Sciatic nerve (tissue), 2 donors: ENCODE measurements around the gene CTNNA2. TPM values are rescaled to one million over a fixed set of nuclear protein-coding genes. Genes with fewer than 3 reads are reported as not detected.

Experiments used
- ATAC-seq: fragments of 200-7000 bp; cut with Tn5 transposase; one replicate; pipeline ENCODE4 v1.9.1; 2020; ENCODE audit warnings: mild to moderate bottlenecking, moderate library complexity
- DNase-seq: peaks from one replicate; pipeline ENCODE4 v3.0.0-alpha.2; 2020; ENCODE audit warnings: low spot score
- intact Hi-C: fragments of 100-400 bp; cut with DNase I; formaldehyde crosslinking; loops from one replicate; pipeline ENCODE4 v1.14.2; 2022
- total RNA-seq: library from RNA; stranded (reverse); fragmentation: NEBNext Ultra II Directional; extraction: Animal tissue kit (Norgen Biotek cat#: 25700); gene quantifications from one replicate; pipeline ENCODE4 v1.2.1, GENCODE V29; 2021
- donor health status: DM: no; HTN: no; CAD: no.
- donor health status: DM: no; HTN: no; CAD: no.

Gene CTNNA2
- total RNA-seq, 1 donor from 2014 or later: 5.4 TPM

DNA sequence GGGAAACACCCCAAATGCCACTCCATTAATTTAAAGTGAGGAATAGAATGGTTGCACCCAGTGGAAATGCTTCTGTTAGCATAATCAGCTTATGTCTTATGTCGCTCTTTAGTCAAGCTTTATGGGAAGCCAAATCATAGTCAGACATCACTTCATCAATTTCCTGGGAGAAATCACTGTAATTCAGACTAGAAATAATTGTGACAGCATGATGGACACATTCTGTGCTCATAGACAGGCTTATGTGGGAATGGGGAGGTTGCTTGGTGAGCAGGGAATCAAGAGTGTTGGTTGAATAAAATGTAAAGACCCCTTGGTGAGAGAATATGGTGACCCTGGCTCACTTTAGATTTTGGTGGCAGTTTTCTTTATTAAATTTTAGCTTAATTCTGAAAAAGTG, 174.0 kb downstream of the CTNNA2 start:
- intact Hi-C loops: no loop called here
- no peak for ATAC-seq

DNA sequence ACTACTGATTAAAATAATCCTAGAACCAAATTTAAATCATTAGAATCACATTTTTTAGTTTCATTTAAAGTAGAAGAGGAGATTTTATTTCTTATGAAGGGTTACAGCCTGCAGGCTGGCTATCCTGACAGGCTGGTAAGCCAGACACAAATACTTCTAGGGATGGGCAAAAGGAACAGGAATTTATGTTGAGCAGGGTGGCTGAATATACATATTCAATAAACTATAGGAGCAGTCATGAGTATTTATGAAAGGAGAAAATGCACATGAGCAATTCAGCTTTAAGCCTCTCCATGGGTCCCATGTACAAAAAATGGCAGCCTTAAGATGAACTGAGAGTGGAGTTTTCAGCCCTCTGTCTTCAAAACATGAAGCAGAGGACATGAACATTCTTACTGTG, 182.4 kb downstream of the CTNNA2 start:
- intact Hi-C loops: no loop called here
- no peak for DNase-seq
- no peak for ATAC-seq

More for the DNA sequence above, 174.0 kb downstream of the CTNNA2 start:
- no peak for DNase-seq

DNA sequence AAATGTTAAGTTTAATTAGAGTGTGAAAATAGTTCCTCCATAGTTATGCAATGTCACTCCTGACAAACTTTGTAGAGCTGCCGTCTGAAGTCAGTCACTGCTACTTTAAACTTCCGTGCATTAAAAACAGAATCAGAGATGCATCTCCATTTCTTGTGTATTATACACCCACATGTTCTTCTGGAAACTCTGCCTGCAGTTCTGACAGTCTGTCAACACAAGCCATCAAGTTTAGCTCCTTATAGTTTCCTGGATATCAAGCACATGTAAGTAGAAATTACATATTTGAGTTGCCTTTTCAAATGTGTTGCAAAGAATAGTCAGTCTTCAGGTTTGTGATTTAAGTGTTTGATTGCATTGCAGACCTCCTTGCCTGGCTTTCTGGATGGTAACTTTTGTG, 184.3 kb downstream of the CTNNA2 start:
- ATAC-seq (no peak), DNase-seq (no peak)
- intact Hi-C loops: no loop called here

DNA sequence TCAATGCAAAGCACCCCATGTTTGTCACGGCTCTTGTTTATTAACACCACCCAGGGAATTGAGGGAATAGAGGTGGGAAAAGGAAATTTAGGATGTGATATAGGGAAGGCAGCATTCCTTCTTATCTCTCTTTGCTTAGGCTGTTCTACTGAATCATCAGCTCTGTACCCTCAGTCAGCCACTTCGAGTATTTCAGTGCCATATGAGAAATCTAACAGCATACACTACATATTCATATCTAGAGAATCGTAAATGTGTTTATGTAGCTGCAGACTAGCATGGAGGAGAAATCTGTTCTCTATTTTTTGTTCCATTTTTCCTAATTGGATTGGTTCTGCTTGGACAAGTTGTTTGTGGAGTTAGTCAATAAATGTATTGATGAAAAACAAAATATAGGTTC, 187.8 kb downstream of the CTNNA2 start:
- no peak for DNase-seq
- intact Hi-C loops: no loop called here
- no peak for ATAC-seq

DNA sequence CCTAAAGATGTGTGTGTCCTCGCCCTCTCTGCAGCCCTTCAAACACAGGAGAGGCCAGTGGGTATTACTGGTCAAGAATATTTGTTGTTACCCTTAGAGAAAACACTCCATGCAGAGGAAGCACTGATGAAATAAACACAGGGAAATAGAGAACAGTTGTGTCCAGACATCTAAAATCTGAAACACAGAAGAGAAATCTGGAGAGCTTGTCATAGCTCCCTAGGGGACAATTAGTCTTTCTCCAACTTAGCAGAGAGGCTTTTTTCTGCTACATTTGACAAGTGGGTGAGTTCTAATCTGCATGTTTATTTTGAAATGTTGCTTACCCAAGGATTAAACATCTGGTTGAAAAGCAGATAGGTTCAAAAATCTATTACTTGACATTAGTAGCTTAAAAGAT, 190.1 kb downstream of the CTNNA2 start:
- ATAC-seq: no peak
- intact Hi-C loops: no loop called here
- no peak for DNase-seq

DNA sequence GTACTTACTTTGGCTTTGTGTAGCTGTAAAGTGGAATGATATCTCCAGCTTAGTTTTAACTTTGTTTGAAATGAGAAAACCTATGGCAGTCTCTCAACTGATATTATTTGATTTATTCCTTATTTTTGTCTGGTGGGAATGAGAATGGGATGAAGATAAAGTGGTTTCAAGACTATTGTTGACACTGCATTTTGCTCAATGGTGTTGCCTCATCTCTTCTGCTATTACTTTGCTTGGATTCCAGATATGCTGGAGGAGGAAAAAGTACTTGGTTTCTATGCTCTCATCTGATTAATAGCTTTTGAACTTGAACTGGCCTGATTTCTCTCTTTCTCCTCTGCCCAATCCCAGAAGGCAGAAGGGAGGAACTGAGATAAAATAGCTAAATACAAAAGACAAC, 198.2 kb downstream of the CTNNA2 start:
- DNase-seq (no peak), ATAC-seq (no peak)
- intact Hi-C loops: no loop called here

DNA sequence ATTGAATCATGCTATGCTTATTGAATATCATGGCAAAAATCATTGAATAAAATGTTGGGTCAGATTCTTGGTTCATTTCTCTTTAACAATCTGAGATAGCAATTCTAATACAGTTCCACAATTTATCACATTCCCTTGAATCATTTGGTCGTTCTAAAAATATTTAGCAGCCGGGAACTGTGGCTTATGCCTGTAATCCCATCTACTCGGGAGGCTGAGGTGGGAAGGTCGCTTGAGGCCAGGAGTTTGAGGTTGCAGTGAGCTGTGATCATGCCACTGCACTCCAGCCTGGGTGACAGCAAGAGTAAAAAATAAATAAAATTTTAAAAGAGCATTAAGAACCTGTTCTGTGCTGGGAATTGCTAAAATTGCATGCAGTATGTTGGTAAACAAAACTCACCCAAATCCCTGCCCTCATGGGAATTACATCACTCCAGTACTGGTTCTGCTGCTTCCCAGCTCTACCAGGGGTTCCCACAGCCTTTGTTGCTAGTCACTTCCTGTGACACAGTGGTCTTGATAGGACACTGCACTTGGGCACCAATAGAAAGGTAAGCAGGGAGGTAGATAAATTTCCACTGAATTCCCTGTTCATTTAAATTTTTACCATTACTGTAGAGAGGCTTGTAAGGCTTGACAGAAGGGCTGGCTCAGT, 200.4 kb downstream of the CTNNA2 start:
- ATAC-seq: no peak
- intact Hi-C loops: no loop called here
- no peak for DNase-seq

DNA sequence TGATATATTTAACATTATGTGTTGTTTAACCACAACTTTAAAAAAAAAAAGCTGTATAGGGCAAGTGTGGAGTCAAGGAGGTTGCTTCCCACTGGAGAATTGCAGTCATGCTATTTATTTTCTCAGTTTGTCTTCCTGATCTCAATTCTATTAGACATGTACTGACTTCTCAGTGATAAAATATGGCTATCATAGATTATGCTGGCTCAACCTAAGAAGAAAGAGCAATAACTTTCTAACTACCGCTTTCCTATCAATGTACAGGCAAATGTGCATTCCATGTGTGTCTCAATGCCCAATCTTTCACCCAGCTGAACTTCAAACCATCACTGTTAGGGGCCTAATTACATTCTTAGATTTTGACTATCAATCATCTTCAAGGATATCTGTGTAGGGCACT, 201.4 kb downstream of the CTNNA2 start:
- DNase-seq (no peak), ATAC-seq (no peak)
- intact Hi-C loops: no loop called here

DNA sequence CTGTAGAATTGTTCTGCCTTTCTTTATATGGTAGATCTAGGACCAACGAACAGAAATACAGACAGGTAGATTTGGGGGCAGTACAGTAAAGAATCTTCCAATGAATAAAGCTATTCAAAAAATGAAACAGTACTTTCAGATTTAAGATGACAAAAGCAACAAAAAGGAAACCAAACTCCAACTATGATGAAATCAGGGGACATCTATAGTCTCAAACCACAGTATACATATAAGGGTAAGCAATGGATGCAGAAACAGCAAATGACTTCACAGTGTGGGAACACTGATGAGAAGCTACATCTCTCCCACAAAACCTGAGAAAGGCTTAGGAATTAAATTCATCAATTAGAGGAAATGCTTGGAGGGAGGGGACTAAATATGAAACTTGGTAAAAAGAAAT, 202.5 kb downstream of the CTNNA2 start:
- DNase-seq (no peak), ATAC-seq (no peak)
- intact Hi-C loops: no loop called here

DNA sequence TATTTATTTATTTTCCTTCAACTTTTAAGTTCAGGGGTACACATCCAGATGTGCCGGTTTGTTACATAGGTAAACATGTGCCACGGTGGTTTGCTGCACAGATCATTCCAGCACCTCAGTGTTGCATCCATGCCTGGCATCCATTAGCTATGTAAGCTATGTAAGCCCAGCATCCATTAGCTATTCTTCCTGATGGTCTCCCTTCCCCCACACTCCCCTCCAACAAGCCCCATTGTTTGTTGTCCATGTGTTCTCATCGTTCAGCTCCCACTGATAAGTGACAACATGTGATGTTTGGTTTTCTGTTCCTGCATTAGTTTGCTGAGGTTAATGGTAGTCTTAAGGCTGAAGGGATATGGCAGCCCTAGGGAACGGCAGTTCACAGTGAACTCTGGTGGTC, 203.4 kb downstream of the CTNNA2 start:
- ATAC-seq (no peak), DNase-seq (no peak)
- intact Hi-C loops: no loop called here

DNA sequence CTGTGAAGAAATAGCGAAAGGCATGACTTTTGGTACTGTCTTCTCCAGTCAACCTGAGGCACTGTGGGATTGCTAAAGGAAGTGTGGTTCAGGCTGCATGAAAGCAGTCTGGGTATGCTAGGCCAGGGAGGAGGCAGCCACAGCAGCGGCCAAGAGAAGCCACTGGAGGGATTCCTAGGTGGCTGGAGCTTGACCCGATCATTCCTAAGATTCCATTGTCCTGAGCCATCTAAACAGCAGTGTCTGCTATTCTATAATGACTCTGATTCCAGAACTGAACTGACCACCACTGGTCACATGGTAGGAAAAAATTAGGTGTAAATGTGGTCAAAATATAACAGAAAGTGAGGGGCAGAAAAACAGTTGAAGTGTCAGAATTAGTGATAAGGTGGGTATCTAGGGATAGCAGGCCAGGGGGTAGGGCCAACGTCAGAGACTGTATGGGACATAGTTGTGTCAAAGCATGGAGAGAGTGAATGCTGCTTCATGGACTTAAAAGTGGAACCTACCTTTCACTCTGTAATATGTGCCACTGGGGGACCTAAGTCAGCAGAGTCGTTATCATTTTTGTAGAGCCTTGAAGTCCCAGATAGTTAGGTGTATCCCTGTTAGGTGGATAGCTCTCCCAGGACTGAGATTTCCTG, 204.6 kb downstream of the CTNNA2 start:
- ATAC-seq: no peak
- DNase-seq: no peak
- intact Hi-C loops: no loop called here

DNA sequence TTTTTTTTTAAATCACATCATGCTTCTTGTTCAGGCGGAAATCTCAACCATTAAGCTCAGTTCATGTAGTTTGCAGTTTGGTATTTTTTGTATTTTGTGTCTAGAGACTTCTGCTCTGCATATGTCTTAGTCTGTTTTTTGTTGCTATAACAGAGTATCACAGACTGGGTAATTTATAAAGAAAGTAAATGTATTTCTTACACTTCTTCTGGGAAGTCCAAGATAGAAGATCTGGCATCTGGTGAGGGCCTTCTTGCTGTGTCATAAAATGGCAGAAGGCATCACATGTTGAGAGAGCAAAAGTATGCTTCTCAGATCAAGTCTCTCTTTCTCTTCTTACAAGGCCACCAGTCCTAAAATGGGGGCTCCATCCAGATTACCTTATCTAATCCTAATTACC, 208.2 kb downstream of the CTNNA2 start:
- DNase-seq: no peak
- intact Hi-C loops: no loop called here
- ATAC-seq: no peak

DNA sequence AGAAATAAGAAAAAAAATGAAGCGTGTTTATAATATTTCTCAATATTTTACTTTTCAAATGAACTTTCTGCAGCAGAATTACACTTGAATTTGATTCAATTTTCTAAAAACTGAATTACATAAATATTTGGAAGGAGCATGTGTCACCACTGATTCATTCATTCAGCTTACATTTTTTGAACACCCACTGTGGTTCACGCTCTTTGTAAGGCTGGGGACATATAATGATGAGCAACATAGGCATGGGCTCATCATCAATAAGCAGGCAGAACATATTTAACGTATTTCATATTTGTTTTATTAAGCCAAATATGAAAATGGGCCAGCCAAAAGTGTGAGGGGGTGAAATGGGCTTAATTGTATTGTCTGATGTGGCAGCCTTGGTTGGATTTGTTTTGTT, 209.1 kb downstream of the CTNNA2 start:
- ATAC-seq: no peak
- intact Hi-C loops: no loop called here
- DNase-seq: no peak

DNA sequence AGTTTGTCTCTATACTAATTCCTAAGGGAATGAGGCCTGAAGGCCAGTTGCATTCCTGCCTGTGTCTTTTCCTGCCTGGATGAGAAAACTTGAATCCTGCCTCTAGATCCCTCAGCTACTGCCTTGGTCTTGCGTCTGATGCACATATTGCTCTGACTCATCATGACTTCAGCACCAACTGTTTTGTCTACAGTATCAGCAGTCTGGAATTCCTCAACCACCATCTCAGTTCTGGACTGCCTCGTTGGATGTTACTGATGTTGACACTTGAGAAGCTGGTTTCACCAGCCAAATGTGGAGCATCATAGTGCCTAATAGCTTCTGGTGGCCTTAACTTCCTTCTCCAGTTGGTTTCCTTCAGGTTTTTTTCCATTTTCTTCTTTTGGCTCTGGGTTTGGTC, 211.0 kb downstream of the CTNNA2 start:
- ATAC-seq: no peak

DNA sequence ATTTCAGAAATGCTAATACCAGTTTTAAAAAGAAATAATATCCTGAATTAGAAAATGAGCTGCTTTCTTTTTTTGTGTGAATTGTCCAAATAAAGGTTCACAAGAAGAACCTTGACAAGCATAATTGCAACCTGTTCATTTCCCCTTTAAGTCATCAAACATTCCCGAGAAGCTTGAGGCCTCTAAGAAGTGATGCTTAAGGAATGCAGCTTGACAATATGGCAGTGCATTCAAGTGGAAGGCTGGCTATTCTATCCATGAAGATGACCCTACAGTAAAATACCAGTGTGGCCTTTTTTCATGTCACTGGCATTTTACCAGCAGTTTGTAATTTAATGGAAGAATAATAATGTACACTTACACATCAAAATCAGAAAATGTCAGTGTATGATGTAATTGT, 216.7 kb downstream of the CTNNA2 start:
- ATAC-seq (no peak), DNase-seq (no peak)
- intact Hi-C loops: no loop called here

More for the DNA sequence above, 211.0 kb downstream of the CTNNA2 start:
- intact Hi-C loops: no loop called here
- DNase-seq: no peak

DNA sequence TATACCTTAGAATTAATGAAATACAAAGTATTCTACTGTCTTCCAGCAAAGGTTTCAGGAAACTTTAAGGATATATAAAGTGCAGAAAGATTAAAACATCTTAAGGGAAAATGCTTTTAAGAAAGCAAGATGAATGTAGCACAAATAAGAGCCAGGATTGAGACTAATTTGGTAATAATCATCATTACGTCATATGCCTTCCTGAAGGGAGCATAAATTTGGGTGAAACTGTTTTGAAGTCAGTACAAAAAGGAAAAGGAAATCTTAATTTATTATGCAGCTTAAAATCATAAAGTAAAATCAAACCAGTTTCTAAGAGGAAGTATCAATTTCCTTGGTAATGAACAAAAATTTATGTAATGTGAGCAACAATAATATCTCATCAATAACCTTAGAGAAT, 221.7 kb downstream of the CTNNA2 start:
- ATAC-seq (no peak), DNase-seq (no peak)
- intact Hi-C loops: no loop called here

DNA sequence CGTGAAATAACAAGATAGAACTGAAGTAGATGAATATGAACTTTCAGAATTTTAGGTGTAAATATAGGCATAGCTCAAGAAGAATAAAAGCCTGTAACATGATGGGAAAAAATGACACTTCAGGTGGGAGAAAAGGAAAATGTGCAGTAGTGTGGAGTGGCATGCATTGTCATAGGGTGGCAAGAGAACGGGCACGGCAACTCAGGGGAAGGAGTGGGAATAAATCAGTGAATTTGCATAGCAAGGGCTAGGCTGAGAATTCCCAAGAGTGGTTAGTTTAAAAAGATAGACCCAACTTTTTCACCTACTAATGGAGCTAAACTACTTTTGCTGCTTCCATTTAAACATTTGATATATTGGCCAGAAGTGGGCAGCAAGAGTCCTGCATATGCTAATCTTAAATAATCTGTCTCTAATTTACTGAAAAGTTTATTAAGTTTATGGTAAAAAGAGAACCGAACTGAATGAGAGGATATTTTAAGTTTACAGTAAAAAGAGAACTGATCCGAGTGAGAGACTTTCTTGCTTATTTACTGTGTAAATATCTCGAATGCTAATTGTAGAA, 228.1 kb downstream of the CTNNA2 start:
- DNase-seq (no peak), ATAC-seq (no peak)
- intact Hi-C loops: no loop called here

DNA sequence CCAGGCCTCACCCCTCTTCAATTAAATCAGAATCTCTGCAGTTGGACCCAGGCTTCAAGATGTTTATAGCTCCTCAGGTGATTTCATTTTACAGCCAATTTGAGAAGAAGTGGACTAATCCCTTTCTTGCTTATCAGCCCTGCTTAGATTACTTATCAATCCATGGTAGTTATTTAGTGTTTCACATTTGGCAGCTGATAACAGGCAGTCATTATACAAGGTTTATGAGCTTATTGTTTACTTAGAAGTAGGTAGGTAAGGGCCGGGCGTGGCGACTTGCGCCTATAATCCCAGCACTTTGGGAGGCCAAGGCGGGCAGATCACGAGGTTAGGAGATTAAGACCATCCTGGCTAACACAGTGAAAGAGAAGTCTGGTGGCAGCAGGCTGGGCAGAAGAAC, 237.5 kb downstream of the CTNNA2 start:
- intact Hi-C loops: no loop called here
- no peak for DNase-seq
- ATAC-seq: no peak

DNA sequence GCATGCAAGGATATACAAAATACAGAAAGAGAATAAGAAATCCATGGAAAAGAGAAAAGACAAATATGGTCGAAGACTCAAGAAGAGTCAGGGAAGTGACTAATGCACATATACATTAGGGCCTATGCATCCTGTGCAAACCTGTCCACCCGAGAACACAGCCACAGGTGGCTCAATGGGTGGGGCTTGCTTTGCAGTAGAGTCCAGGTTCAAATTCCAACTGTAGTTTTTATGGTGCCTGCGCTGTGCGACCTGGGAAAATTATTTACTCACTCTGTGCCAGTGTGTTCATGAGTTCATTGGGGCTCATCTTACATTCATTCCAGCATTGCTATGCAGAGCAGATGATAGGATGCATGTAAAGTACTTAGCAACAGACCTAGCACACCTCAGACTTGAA, 244.7 kb downstream of the CTNNA2 start:
- intact Hi-C loops: no loop called here
- no peak for ATAC-seq

DNA sequence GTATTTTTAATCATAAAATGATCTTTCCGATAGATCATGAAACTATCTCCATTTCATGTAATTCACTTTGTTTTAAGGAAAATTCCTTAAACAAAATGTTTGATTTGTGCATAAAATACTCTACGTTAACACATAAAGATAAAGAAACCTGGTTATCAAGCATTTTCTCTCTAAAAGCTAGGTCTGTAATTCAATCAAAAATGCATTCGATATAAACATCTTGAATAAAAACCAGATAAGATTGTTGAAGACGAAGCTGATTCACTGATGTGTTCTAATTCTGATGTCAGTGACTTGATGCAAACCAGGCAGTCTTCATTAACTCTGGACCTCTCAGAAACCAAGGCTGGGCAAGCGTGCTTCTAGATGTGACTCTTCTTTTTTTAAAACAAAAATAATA, 245.2 kb downstream of the CTNNA2 start:
- intact Hi-C loops: no loop called here
- DNase-seq (no peak), ATAC-seq (no peak)

More for the DNA sequence above, 244.7 kb downstream of the CTNNA2 start:
- DNase-seq: no peak

DNA sequence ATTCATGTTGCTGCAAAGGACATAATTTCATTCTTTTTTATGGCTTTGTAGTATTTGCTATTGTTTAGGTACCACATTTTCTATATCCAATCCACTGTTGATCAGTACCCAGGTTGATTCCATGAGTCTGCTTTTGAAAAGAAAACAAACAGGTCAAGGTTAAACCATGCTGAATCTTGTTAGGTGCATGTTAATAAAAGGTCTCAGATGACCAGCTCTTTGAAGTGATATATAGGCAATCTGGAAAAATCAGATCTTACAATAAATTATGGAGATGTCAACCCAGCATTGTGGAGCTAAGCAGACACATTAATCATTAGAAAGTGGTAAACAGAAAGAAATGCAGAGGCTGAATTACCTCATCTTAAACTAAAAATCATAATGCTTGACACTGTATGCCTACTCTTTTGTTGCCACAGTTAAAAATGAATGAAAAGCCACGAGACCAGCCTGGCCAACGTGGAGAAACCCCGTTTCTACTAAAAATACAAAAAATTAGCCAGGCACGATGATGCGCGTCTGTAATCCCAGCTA, 246.0 kb downstream of the CTNNA2 start:
- DNase-seq (no peak), ATAC-seq (no peak)
- intact Hi-C loops: no loop called here
